ENCODE measurements around the gene EPHB1. TPM values are rescaled to one million over a fixed set of nuclear protein-coding genes. Genes with fewer than 3 reads are reported as not detected.

The EPHB1 gene
- total RNA-seq, 4 donors from 2014 or later, result 11.1 to 14.2 (median 13.0) TPM

- no peak overlapping the region for H3K4me3 ChIP-seq (ENCODE audit: low read depth, poor library complexity, severe bottlenecking)
- DNase-seq (ENCODE audit: low spot score in 2 of 2), result no peak
- intact Hi-C loops (cut with DNase I; ENCODE audit: low total_unique reads), result no loop called here
- 94 to 97% methylated on average over 2 of the region's 2 CpGs for WGBS, 2 donors
- TF ChIP-seq, protein P1, sequence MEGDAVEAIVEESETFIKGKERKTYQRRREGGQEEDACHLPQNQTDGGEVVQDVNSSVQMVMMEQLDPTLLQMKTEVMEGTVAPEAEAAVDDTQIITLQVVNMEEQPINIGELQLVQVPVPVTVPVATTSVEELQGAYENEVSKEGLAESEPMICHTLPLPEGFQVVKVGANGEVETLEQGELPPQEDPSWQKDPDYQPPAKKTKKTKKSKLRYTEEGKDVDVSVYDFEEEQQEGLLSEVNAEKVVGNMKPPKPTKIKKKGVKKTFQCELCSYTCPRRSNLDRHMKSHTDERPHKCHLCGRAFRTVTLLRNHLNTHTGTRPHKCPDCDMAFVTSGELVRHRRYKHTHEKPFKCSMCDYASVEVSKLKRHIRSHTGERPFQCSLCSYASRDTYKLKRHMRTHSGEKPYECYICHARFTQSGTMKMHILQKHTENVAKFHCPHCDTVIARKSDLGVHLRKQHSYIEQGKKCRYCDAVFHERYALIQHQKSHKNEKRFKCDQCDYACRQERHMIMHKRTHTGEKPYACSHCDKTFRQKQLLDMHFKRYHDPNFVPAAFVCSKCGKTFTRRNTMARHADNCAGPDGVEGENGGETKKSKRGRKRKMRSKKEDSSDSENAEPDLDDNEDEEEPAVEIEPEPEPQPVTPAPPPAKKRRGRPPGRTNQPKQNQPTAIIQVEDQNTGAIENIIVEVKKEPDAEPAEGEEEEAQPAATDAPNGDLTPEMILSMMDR (IDR thresholded peaks at IDR 0.05), result no peak
- TF ChIP-seq POLR2A (IDR thresholded peaks at IDR 0.05), result no peak
These were observed 359.1 kb downstream of the EPHB1 start for GRCh38 chr3:135154186-135154585.

DNA sequence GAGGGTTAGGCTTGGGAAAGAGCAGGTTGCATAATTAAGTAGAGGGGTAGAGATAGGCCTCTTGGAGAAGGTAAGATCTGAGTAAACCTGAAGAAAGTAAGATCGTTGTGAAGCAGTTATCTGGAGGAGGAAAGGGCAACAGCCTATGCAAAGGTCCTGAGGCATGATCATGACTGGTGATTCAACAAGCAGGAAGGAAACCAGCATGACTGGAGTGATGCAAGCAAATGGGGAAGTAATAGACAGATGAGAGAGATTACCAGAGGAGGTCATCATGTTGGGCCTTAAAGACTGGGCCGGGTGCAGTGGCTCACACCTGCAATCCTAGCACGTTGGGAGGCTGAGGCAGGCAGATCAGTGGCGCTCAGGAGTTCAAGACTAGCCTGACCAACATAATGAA is 360.2 kb downstream of the EPHB1 start:
- intact Hi-C loops (cut with DNase I; ENCODE audit: low total_unique reads), result no loop called here
- DNase-seq (ENCODE audit: low spot score in 2 of 2), result no peak
- 79 to 90% methylated on average over 4 of the region's 4 CpGs for WGBS, 2 donors
- no peak for TF ChIP-seq POLR2A (IDR thresholded peaks at IDR 0.05)
- TF ChIP-seq, protein P1 (IDR thresholded peaks at IDR 0.05), result no peak
- H3K4me3 ChIP-seq (ENCODE audit: low read depth, poor library complexity, severe bottlenecking), result no peak overlapping the region

DNA sequence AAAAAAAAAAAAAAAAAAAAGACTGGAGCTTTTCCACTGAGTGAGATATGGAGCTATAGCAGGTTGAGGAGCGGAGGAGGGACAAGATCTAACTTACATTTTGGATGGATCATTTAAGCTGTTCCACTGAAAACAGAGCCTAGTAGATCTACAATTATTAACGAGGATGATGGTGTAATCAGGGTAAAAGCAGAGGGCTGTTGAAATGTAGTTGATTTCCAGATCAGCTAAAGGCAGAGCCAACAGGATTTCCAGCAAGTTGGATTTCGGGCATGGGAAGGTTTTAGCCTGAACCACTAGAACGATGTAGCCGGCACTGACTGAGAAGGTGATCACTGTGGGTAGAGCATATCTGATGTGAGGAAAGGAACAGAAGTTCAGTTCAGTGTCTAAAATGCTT is 360.7 kb downstream of the EPHB1 start:
- WGBS, 2 donors, result 71 to 92% methylated on average over 5 of the region's 5 CpGs
- intact Hi-C loops (cut with DNase I; ENCODE audit: low total_unique reads), result no loop called here
- no peak for DNase-seq (ENCODE audit: low spot score in 2 of 2)
- no peak overlapping the region for H3K4me3 ChIP-seq (ENCODE audit: low read depth, poor library complexity, severe bottlenecking)
- TF ChIP-seq POLR2A (IDR thresholded peaks at IDR 0.05), result no peak
- TF ChIP-seq, protein P1 (IDR thresholded peaks at IDR 0.05), result no peak

DNA sequence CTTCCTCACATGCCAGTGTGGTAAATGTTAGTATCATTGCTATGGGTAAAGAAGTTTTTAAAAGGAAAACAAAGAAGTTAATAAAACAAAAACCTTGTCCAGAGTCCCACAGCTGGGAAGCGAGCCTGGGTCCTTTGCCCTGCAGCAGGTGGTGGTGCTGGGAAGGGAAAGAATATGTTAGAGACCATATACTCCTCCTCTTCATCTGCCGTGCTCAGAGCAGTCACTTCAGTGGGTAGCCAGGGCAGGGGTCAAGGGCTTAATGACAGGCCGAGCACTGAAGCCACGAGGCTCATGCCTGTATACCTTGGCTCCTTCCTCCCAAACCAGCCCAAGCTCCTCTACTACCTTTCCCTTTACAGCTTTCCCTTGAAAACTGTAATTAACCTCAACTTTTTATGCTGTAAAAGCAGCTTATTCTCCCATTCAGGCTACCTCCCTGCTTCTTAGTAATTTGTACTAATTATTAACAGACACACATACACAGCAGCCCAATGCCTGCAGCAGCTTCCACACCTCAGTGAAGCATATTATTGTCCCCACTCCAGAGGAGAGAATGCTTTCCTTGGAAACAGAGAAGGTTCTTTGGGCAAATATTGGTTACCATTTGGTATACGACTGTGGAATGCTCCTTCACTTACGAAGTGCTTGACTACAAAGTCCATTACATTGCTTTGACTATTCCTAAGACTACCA is 362.1 kb downstream of the EPHB1 start:
- TF ChIP-seq, protein P1 (IDR thresholded peaks at IDR 0.05), result no peak
- TF ChIP-seq POLR2A (IDR thresholded peaks at IDR 0.05), result no peak
- 75 to 79% methylated on average over 6 of the region's 6 CpGs for WGBS, 2 donors
- H3K4me3 ChIP-seq (ENCODE audit: low read depth, poor library complexity, severe bottlenecking), result no peak overlapping the region
- intact Hi-C loops (cut with DNase I; ENCODE audit: low total_unique reads), result no loop called here
- DNase-seq (ENCODE audit: low spot score in 2 of 2), result no peak

GRCh38 chr3:135158520-135158919 is 363.5 kb downstream of the EPHB1 start:
- DNase-seq (ENCODE audit: low spot score in 2 of 2), result no peak
- no peak for TF ChIP-seq POLR2A (IDR thresholded peaks at IDR 0.05)
- TF ChIP-seq, protein P1 (IDR thresholded peaks at IDR 0.05), result no peak
- 67 to 89% methylated on average over 5 of the region's 5 CpGs for WGBS, 2 donors
- intact Hi-C loops (cut with DNase I; ENCODE audit: low total_unique reads), result no loop called here
- no peak overlapping the region for H3K4me3 ChIP-seq (ENCODE audit: low read depth, poor library complexity, severe bottlenecking)
